WTC11 (cell line): ENCODE results near the gene TACC2. TPM values are rescaled to one million over a fixed set of nuclear protein-coding genes. Genes with fewer than 3 reads are reported as not detected.

Experiments
- ATAC-seq: fragments of 200-7000 bp; cut with Tn5 transposase; 2 replicates; pipeline ENCODE4 v1.10.0; 2021; ENCODE audit warnings: mild to moderate bottlenecking, moderate library complexity
- CTCF ChIA-PET: fragments of 300-600 bp; sonication (Branson Sonifier 250); formaldehyde crosslinking; loops from one replicate; lab custom pipeline; 2021; ENCODE audit warnings: antibody characterized with exemption; lab: Charles Lee
- POLR2A ChIA-PET: fragments of 350-600 bp; sonication (Branson Sonifier 250); formaldehyde crosslinking; loops from one replicate; lab custom pipeline; 2021; ENCODE audit warnings: antibody characterized with exemption; lab: Charles Lee
- DNase-seq: peaks from one replicate; pipeline ENCODE4 v3.0.0; 2021; ENCODE audit warnings: low spot score
- H3K27ac Mint-ChIP-seq: 2 replicates; pipeline ENCODE4 v1.8.0; 2021; ENCODE audit warnings: mixed read lengths
- H3K27me3 Mint-ChIP-seq: 2 replicates; pipeline ENCODE4 v1.8.0; 2021; ENCODE audit warnings: low read depth, mild to moderate bottlenecking, moderate library complexity, mixed read lengths
- H3K36me3 Mint-ChIP-seq: 2 replicates; pipeline ENCODE4 v1.8.0; 2021; ENCODE audit warnings: mixed read lengths
- H3K4me1 Mint-ChIP-seq: 2 replicates; pipeline ENCODE4 v1.8.0; 2022; ENCODE audit warnings: mixed read lengths
- H3K4me3 Mint-ChIP-seq: 2 replicates; pipeline ENCODE4 v1.8.0; 2021; ENCODE audit warnings: mild to moderate bottlenecking, moderate library complexity, mixed read lengths
- H3K9me3 Mint-ChIP-seq: 2 replicates; pipeline ENCODE4 v1.8.0; 2021; ENCODE audit warnings: mixed read lengths
- CREM ChIP-seq: sonication (generic); formaldehyde crosslinking; IDR thresholded peaks from 2 replicates; pipeline ENCODE4 v1.8.1; 2022; ENCODE audit warnings: mild to moderate bottlenecking, missing genetic modification reagents, moderate library complexity
- EMX1 ChIP-seq: fragments of 250-450 bp; sonication (Bioruptor Pico); IDR thresholded peaks from 2 replicates; pipeline ENCODE4 v1.8.0; 2021; ENCODE audit warnings: mild to moderate bottlenecking
- FOXP1 ChIP-seq: sonication (generic); formaldehyde crosslinking; IDR thresholded peaks from 2 replicates; pipeline ENCODE4 v1.8.0; 2022; ENCODE audit warnings: missing genetic modification reagents, mild to moderate bottlenecking, moderate library complexity, borderline replicate concordance
- IRF2 ChIP-seq: sonication (generic); formaldehyde crosslinking; IDR thresholded peaks from 2 replicates; pipeline ENCODE4 v1.8.0; 2022; ENCODE audit warnings: low read depth, missing genetic modification reagents, borderline replicate concordance
- JUN ChIP-seq: sonication (generic); formaldehyde crosslinking; IDR thresholded peaks from 2 replicates; pipeline ENCODE4 v1.8.0; 2023; ENCODE audit warnings: mild to moderate bottlenecking, missing genetic modification reagents
- MXD4 ChIP-seq: fragments of 250-450 bp; sonication (Bioruptor Pico); IDR thresholded peaks from 2 replicates; pipeline ENCODE4 v1.8.0; 2021; ENCODE audit warnings: mild to moderate bottlenecking, moderate library complexity, borderline replicate concordance
- NFE2L1 ChIP-seq: sonication (generic); formaldehyde crosslinking; IDR thresholded peaks from 2 replicates; pipeline ENCODE4 v1.8.1; 2023; ENCODE audit warnings: missing genetic modification reagents
- TEAD1 ChIP-seq: sonication (generic); formaldehyde crosslinking; IDR thresholded peaks from 2 replicates; pipeline ENCODE4 v1.8.0; 2022; ENCODE audit warnings: mild to moderate bottlenecking, missing genetic modification reagents
- ZNF263 ChIP-seq: sonication (generic); formaldehyde crosslinking; IDR thresholded peaks from 2 replicates; pipeline ENCODE4 v1.8.1; 2022; ENCODE audit warnings: low read depth, mild to moderate bottlenecking, moderate library complexity, missing genetic modification reagents
- ZNF396 ChIP-seq: fragments of 250-450 bp; sonication (Bioruptor Pico); IDR thresholded peaks from 2 replicates; pipeline ENCODE4 v1.8.0; 2021; ENCODE audit warnings: mild to moderate bottlenecking, moderate library complexity, borderline replicate concordance
- ZNF416 ChIP-seq: fragments of 250-450 bp; sonication (Bioruptor Pico); IDR thresholded peaks from 2 replicates; pipeline ENCODE4 v1.9.0; 2021; ENCODE audit warnings: mild to moderate bottlenecking, inconsistent platforms
- total RNA-seq: library from RNA; stranded (reverse); gene quantifications from 3 replicates; pipeline ENCODE4 v1.2.3, GENCODE V29; 2021
- TF ChIP-seq, protein P1 (sequence below): sonication (generic); formaldehyde crosslinking; IDR thresholded peaks from 2 replicates; pipeline ENCODE4 v1.8.0; 2023; ENCODE audit warnings: missing genetic modification reagents, mild to moderate bottlenecking, borderline replicate concordance
- TF ChIP-seq, protein P2 (sequence below): sonication (generic); formaldehyde crosslinking; IDR thresholded peaks from 2 replicates; pipeline ENCODE4 v1.8.1; 2023; ENCODE audit warnings: mild to moderate bottlenecking, missing genetic modification reagents, borderline replicate concordance
- TF ChIP-seq, protein P3 (sequence below): fragments of 250-450 bp; sonication (Bioruptor Pico); conservative IDR thresholded peaks from 2 replicates; pipeline ENCODE4 v1.9.0; 2021; ENCODE audit warnings: mild to moderate bottlenecking
- TF ChIP-seq, protein P4 (sequence below): fragments of 250-450 bp; sonication (Bioruptor Pico); IDR thresholded peaks from 2 replicates; pipeline ENCODE4 v1.9.0; 2021; ENCODE audit warnings: mild to moderate bottlenecking, borderline replicate concordance
- TF ChIP-seq, protein P5 (sequence below): fragments of 250-450 bp; sonication (Bioruptor Pico); IDR thresholded peaks from 2 replicates; pipeline ENCODE4 v1.9.0; 2021; ENCODE audit warnings: mild to moderate bottlenecking

TACC2 gene
- total RNA-seq, 1 experiment from 2014 or later, result 28.9 TPM

DNA sequence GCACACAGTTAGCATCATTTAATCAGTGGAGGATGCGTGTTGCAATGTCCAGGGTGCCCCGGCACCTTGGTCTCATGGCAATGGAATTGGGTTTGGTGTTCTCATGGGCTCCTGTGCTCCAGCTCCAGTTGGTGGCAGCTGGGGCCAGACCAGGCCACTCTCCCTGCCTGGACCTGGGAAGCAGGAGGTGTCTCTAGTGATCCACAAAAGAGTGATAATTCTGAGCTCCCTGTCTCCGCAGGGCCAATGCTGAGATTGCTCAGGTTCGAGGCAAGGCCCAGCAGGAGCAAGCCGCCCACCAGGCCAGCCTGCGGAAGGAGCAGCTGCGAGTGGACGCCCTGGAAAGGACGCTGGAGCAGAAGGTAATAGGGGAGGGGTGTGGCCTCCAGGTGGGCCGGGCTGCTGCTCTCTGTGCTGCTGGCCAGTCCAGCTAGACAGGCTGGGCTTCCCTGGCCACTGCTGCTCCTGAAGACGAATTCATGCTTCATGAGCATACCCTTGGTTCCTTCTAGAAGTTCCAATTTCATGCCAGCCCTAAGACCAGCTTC is 260.4 kb downstream of the TACC2 start (continued):
- TF ChIP-seq, protein P1, sequence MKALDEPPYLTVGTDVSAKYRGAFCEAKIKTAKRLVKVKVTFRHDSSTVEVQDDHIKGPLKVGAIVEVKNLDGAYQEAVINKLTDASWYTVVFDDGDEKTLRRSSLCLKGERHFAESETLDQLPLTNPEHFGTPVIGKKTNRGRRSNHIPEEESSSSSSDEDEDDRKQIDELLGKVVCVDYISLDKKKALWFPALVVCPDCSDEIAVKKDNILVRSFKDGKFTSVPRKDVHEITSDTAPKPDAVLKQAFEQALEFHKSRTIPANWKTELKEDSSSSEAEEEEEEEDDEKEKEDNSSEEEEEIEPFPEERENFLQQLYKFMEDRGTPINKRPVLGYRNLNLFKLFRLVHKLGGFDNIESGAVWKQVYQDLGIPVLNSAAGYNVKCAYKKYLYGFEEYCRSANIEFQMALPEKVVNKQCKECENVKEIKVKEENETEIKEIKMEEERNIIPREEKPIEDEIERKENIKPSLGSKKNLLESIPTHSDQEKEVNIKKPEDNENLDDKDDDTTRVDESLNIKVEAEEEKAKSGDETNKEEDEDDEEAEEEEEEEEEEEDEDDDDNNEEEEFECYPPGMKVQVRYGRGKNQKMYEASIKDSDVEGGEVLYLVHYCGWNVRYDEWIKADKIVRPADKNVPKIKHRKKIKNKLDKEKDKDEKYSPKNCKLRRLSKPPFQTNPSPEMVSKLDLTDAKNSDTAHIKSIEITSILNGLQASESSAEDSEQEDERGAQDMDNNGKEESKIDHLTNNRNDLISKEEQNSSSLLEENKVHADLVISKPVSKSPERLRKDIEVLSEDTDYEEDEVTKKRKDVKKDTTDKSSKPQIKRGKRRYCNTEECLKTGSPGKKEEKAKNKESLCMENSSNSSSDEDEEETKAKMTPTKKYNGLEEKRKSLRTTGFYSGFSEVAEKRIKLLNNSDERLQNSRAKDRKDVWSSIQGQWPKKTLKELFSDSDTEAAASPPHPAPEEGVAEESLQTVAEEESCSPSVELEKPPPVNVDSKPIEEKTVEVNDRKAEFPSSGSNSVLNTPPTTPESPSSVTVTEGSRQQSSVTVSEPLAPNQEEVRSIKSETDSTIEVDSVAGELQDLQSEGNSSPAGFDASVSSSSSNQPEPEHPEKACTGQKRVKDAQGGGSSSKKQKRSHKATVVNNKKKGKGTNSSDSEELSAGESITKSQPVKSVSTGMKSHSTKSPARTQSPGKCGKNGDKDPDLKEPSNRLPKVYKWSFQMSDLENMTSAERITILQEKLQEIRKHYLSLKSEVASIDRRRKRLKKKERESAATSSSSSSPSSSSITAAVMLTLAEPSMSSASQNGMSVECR (CRISPR knock-in tag), result no peak
- no peak for TF ChIP-seq FOXP1 (CRISPR knock-in tag)
- no peak for TF ChIP-seq ZNF416 (CRISPR knock-in tag)
- no peak for TF ChIP-seq MXD4
- no peak for TF ChIP-seq ZNF263 (CRISPR knock-in tag)
- TF ChIP-seq, protein P2, sequence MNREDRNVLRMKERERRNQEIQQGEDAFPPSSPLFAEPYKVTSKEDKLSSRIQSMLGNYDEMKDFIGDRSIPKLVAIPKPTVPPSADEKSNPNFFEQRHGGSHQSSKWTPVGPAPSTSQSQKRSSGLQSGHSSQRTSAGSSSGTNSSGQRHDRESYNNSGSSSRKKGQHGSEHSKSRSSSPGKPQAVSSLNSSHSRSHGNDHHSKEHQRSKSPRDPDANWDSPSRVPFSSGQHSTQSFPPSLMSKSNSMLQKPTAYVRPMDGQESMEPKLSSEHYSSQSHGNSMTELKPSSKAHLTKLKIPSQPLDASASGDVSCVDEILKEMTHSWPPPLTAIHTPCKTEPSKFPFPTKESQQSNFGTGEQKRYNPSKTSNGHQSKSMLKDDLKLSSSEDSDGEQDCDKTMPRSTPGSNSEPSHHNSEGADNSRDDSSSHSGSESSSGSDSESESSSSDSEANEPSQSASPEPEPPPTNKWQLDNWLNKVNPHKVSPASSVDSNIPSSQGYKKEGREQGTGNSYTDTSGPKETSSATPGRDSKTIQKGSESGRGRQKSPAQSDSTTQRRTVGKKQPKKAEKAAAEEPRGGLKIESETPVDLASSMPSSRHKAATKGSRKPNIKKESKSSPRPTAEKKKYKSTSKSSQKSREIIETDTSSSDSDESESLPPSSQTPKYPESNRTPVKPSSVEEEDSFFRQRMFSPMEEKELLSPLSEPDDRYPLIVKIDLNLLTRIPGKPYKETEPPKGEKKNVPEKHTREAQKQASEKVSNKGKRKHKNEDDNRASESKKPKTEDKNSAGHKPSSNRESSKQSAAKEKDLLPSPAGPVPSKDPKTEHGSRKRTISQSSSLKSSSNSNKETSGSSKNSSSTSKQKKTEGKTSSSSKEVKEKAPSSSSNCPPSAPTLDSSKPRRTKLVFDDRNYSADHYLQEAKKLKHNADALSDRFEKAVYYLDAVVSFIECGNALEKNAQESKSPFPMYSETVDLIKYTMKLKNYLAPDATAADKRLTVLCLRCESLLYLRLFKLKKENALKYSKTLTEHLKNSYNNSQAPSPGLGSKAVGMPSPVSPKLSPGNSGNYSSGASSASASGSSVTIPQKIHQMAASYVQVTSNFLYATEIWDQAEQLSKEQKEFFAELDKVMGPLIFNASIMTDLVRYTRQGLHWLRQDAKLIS, result no peak

DNA sequence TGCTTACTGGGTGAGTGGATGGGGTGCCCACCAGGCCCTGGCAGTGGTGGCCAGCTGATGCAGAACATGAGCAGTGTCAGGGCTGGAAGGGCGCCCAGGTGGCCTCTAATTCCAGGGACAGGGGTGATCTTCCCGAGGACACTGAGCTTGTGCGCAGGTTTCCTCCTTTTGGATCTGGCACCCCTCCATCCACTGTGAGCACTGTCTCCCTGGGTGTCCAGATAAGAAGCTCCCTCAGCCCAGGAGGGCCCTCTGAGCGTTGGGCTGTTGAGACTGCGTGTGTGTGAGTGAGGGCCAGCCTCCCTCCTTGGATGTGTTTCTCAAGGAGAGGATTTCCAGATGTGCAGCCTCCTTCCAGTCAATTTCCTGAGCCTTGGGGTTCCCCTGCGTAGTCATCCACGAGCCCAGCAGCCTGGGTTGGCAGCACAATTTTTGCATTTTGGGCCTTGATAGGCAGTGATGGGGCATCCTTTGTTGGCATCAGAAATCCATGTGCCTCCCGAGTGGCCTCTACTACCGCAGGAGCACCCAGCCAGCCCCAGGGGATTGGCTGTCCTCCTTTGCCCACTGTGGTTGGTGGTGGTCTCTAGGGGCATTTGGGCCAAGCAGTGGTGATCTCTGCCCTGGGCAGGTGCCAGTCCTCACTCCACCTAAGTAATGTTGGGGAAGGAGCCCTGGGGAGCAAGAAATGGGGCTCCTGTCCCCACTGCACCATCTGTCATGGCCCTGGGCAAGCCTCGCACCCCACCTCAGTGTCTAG is 261.2 kb downstream of the TACC2 start:
- Mint-ChIP-seq H3K4me1 (no peaks in the 10 kb centered on the region; the same call in 1 of the 2 replicates), H3K4me3 (no peak overlapping the region)
- POLR2A ChIA-PET, result no interaction called here

More for the DNA sequence above, 261.2 kb downstream of the TACC2 start:
- CTCF ChIA-PET, result no interaction called here
- Mint-ChIP-seq H3K27me3 (no peaks in the 10 kb centered on the region), H3K36me3 (peaks cover 36% of the 10 kb centered on the region), H3K27ac (no peak overlapping the region), H3K9me3 (no peaks in the 10 kb centered on the region)
- TF ChIP-seq ZNF396 (no peak), JUN (CRISPR knock-in tag) (no peak), CREM (no peak), EMX1 (CRISPR knock-in tag) (no peak), TEAD1 (CRISPR knock-in tag) (no peak), NFE2L1 (no peak), IRF2 (no peak)
- TF ChIP-seq, protein P3, sequence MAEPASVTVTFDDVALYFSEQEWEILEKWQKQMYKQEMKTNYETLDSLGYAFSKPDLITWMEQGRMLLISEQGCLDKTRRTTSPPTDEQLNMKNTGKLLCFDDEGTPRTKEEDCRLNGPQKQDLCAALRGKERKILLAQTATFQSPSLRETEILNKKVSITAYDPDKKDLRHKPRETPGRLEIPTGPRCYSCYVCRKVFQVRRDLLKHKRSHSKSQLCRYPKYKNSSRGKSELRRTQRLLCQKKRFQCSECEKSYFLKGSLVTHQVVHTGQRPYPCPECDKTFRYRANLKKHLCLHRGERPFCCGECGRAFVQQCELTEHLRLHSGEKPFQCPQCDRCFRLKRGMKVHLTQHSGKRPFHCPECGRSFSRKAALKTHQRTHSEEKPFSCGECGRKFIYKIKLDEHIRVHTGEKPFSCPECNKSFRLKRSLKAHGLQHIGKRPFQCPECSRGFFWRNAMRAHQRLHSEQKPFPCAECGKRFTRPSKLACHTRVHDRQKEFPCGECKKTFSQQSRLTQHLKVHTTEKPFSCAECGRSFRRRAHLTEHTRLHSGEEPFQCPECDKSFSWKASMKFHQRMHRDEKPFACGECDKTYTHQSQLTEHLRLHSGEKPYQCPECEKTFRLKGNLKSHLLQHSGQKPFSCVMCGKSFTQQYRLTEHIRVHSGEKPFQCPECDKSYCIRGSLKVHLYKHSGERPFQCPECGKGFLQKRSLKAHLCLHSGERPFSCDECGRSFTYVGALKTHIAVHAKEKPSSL (CRISPR knock-in tag), result no peak
- TF ChIP-seq, protein P4, sequence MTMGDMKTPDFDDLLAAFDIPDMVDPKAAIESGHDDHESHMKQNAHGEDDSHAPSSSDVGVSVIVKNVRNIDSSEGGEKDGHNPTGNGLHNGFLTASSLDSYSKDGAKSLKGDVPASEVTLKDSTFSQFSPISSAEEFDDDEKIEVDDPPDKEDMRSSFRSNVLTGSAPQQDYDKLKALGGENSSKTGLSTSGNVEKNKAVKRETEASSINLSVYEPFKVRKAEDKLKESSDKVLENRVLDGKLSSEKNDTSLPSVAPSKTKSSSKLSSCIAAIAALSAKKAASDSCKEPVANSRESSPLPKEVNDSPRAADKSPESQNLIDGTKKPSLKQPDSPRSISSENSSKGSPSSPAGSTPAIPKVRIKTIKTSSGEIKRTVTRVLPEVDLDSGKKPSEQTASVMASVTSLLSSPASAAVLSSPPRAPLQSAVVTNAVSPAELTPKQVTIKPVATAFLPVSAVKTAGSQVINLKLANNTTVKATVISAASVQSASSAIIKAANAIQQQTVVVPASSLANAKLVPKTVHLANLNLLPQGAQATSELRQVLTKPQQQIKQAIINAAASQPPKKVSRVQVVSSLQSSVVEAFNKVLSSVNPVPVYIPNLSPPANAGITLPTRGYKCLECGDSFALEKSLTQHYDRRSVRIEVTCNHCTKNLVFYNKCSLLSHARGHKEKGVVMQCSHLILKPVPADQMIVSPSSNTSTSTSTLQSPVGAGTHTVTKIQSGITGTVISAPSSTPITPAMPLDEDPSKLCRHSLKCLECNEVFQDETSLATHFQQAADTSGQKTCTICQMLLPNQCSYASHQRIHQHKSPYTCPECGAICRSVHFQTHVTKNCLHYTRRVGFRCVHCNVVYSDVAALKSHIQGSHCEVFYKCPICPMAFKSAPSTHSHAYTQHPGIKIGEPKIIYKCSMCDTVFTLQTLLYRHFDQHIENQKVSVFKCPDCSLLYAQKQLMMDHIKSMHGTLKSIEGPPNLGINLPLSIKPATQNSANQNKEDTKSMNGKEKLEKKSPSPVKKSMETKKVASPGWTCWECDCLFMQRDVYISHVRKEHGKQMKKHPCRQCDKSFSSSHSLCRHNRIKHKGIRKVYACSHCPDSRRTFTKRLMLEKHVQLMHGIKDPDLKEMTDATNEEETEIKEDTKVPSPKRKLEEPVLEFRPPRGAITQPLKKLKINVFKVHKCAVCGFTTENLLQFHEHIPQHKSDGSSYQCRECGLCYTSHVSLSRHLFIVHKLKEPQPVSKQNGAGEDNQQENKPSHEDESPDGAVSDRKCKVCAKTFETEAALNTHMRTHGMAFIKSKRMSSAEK (CRISPR knock-in tag), result no peak
- TF ChIP-seq, protein P5, sequence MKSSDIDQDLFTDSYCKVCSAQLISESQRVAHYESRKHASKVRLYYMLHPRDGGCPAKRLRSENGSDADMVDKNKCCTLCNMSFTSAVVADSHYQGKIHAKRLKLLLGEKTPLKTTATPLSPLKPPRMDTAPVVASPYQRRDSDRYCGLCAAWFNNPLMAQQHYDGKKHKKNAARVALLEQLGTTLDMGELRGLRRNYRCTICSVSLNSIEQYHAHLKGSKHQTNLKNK, result no peak
- ATAC-seq, result no peak
- no peak for DNase-seq
